Ovary (tissue), 9 donors: ENCODE results near the gene SPAG9. TPM values are rescaled to one million over a fixed set of nuclear protein-coding genes. Genes with fewer than 3 reads are reported as not detected.

Experiments
- DNase-seq, 5 donors: peaks; one replicate each; pipeline ENCODE4 v3.0.0-alpha.2; 2019 to 2020
- H3K27ac ChIP-seq, 2 donors: fragments of 200-600 bp; one replicate each; pipeline versions ENCODE4 v1.5.1 to v1.8.0; 2019 to 2022
- H3K27me3 ChIP-seq: fragments of 200-600 bp; one replicate; pipeline ENCODE4 v1.8.0; 2022
- H3K36me3 ChIP-seq: fragments of 200-600 bp; sonication (generic); one replicate; pipeline ENCODE4 v1.5.1; 2019
- H3K4me1 ChIP-seq: one replicate; pipeline ENCODE4 v1.8.1; 2013; ENCODE audit warnings: mild to moderate bottlenecking, moderate library complexity; ENCODE audit not compliant: insufficient read depth
- H3K4me3 ChIP-seq: fragments of 200-600 bp; sonication (generic); one replicate; pipeline ENCODE4 v1.5.1; 2017
- H3K9me3 ChIP-seq, 2 donors: fragments of 200-600 bp in 1 of 2; sonication (generic) in 1 of 2; one replicate each; pipeline versions ENCODE4 v1.5.1 to v1.8.1; 2013 to 2019; ENCODE audit warnings: mild to moderate bottlenecking in 1 of 2, moderate library complexity in 1 of 2
- CTCF ChIP-seq, 3 donors: fragments of 450-650 bp in 2 of 3; fragments of 200-600 bp in 1 of 3; IDR thresholded peaks; one replicate each; pipeline versions ENCODE4 v1.5.1 to v1.8.0; 2016 to 2022; ENCODE audit warnings: antibody characterized with exemption in 3 of 3, mild to moderate bottlenecking in 1 of 3
- EP300 ChIP-seq: sonication (generic); formaldehyde crosslinking; IDR thresholded peaks from one replicate; pipeline ENCODE4 v1.6.1; 2017; ENCODE audit warnings: antibody characterized with exemption
- POLR2A ChIP-seq: fragments of 450-650 bp; IDR thresholded peaks from one replicate; pipeline ENCODE4 v1.6.1; 2017; ENCODE audit warnings: antibody characterized with exemption, mild to moderate bottlenecking, moderate library complexity
- WGBS, 3 donors: extraction: QIAGEN DNeasy Blood & Tissue Kit in 1 of 3; methylation state at CpG; one replicate each; pipeline versions ENCODE4 v1.1.5 to v1.1.7; 2013 to 2017; 5-methylcytosine and 5-hydroxymethylcytosine counted together
- intact Hi-C, 4 donors: fragments of 100-400 bp; cut with DNase I; formaldehyde crosslinking; loops; one replicate each; pipeline versions ENCODE4 v1.11.0 to v1.15.1; 2022 to 2023
- polyA plus RNA-seq, 2 donors: library from polyadenylated mRNA; stranded (reverse); fragments of 200-250 nt in 1 of 2; fragments of 350-450 nt in 1 of 2; fragmentation: Illumina TruSeq in 1 of 2; extraction: RNeasy Lipid Tissue Mini Kit (QIAGEN cat#74804) in 1 of 2; gene quantifications; one replicate each; pipeline ENCODE4 v1.2.3, GENCODE V29; 2013 to 2014
- total RNA-seq, 7 donors: library from RNA; depleted of rRNA in 2 of 7; stranded (reverse); fragments of >200 nt in 2 of 7; fragmentation: NEBNext Ultra II Directional in 3 of 7; extraction: Animal tissue kit (Norgen Biotek cat#: 25700) in 3 of 7; gene quantifications; one replicate each; pipeline versions ENCODE4 v1.1.0 to v1.2.4, GENCODE V29; 2016 to 2023
- donor health status: DM: no; HTN: no; CAD: no; lungs with moderate emphysema.
- donor health status: DM: no; HTN: no; CAD: no.
- donor health status: Bipolar disorder and iron deficiency.
- donor health status: DM: yes; HTN: yes; CAD: no.
- donor health status: DM: no; HTN: no; CAD: no.
- donor health status: DM: yes; HTN: yes; CAD: no.

The SPAG9 gene
- total and polyA plus RNA-seq, 9 donors: 28.8 to 103 (median 79.4) TPM

- no peaks in the 10 kb centered on the region for H3K36me3 ChIP-seq
- peaks cover 18% of the 10 kb centered on the region for H3K4me1 ChIP-seq
- peak overlapping the region in 1 of 2 donors; percentile 36 for H3K27ac ChIP-seq
- H3K9me3 ChIP-seq: no peaks in the 10 kb centered on the region
- intact Hi-C loops: loop anchor here in 3 of 4 donors (2.0 to 10.0 kb wide), 3 partner anchors 104 to 172 kb away; no protein-coding TSS in a partner anchor
- peak; percentile 70 to 79 (median 74) for DNase-seq
- no peaks in the 10 kb centered on the region for H3K27me3 ChIP-seq
- 33 to 40% (median 35%) methylated on average over 13 of the region's 13 CpGs for WGBS, 3 donors
- no peak overlapping the region for H3K4me3 ChIP-seq
- TF ChIP-seq POLR2A: no peak
- peak; percentile 48 to 56 (median 52) for TF ChIP-seq CTCF (IDR thresholded peaks at IDR 0.05)
Observed at GRCh38 chr17:50956750-50957523, 163.7 kb downstream of the SPAG9 start.

- 81 to 90% (median 86%) methylated on average over 4 of the region's 4 CpGs for WGBS, 3 donors
- intact Hi-C loops: loop anchor here in 3 of 4 donors (2.0 to 10.0 kb wide), 3 partner anchors 104 to 172 kb away; no protein-coding TSS in a partner anchor
- Histone ChIP-seq H3K27me3 (no peaks in the 10 kb centered on the region), H3K36me3 (no peaks in the 10 kb centered on the region), H3K9me3 (no peaks in the 10 kb centered on the region), H3K4me1 (peaks cover 18% of the 10 kb centered on the region), H3K27ac (peak overlapping the region in 1 of 2 donors; percentile 36), H3K4me3 (no peak overlapping the region)
- DNase-seq: no peak
- no peak for TF ChIP-seq EP300
- TF ChIP-seq CTCF (IDR thresholded peaks at IDR 0.05): no peak
- TF ChIP-seq POLR2A: no peak
Observed at GRCh38 chr17:50956409-50956749, 164.3 kb downstream of the SPAG9 start.

- no peak for DNase-seq
- WGBS, 3 donors: 57 to 61% (median 59%) methylated on average over 8 of the region's 8 CpGs
- H3K36me3 ChIP-seq: no peaks in the 10 kb centered on the region
- intact Hi-C loops: loop anchor here in 3 of 4 donors (2.0 to 10.0 kb wide), 3 partner anchors 103 to 171 kb away; no protein-coding TSS in a partner anchor
- H3K4me1 ChIP-seq: peaks cover 20% of the 10 kb centered on the region
- no peaks in the 10 kb centered on the region for H3K27me3 ChIP-seq
- H3K9me3 ChIP-seq: no peaks in the 10 kb centered on the region
- peak overlapping the region; percentile 25 to 36 for H3K27ac ChIP-seq
- no peak for TF ChIP-seq EP300
- TF ChIP-seq POLR2A: no peak
- no peak for TF ChIP-seq CTCF (IDR thresholded peaks at IDR 0.05)
- no peak overlapping the region for H3K4me3 ChIP-seq
Observed at GRCh38 chr17:50955667-50956120, 165.0 kb downstream of the SPAG9 start.

GRCh38 chr17:50955160-50955559 is 165.5 kb downstream of the SPAG9 start:
- Histone ChIP-seq H3K4me3 (no peak overlapping the region), H3K27me3 (no peaks in the 10 kb centered on the region), H3K4me1 (peaks cover 23% of the 10 kb centered on the region), H3K36me3 (no peaks in the 10 kb centered on the region), H3K9me3 (no peaks in the 10 kb centered on the region), H3K27ac (peak overlapping the region; percentile 25 to 36)
- DNase-seq: no peak
- no peak for TF ChIP-seq POLR2A
- intact Hi-C loops: loop anchor here in 2 of 4 donors (5.0 to 10.0 kb wide), 2 partner anchors 103 to 170 kb away; no protein-coding TSS in a partner anchor
- WGBS, 3 donors: 79 to 92% (median 85%) methylated on average over 8 of the region's 8 CpGs
